Skin of body (tissue), 2 donors: ENCODE results near the gene TBC1D2B. TPM values are rescaled to one million over a fixed set of nuclear protein-coding genes. Genes with fewer than 3 reads are reported as not detected.
A peak's percentile ranks its signal among the peaks of the same experiment; 100 is the strongest.

Experiments
- DNase-seq: peaks from one replicate; lab custom pipeline; 2025; lab: John Stamatoyannopoulos, UW
- total RNA-seq: library from RNA; depleted of rRNA; stranded (reverse); fragments of >200 nt; gene quantifications from one replicate; pipeline ENCODE4 v1.2.3, GENCODE V29; 2014

The TBC1D2B gene
- total RNA-seq, 1 donor from 2014 or later: 67.1 TPM

- DNase-seq: no peak
Measured at GRCh38 chr15:78034495-78035191, 42.9 kb downstream of the TBC1D2B start.

- peak; percentile 28 for DNase-seq
Measured at GRCh38 chr15:78033864-78034263, 43.6 kb downstream of the TBC1D2B start.

GRCh38 chr15:78032671-78033070, 44.8 kb downstream of the TBC1D2B start:
- no peak for DNase-seq

- DNase-seq: no peak
Measured at GRCh38 chr15:78024883-78025282, 52.6 kb downstream of the TBC1D2B start.

- DNase-seq: no peak
Measured at GRCh38 chr15:78024519-78024870, 53.0 kb downstream of the TBC1D2B start.

GRCh38 chr15:78023865-78024518, 53.5 kb downstream of the TBC1D2B start:
- peak; percentile 68 for DNase-seq

- DNase-seq: no peak
Measured at GRCh38 chr15:78023081-78023665, 54.3 kb downstream of the TBC1D2B start.

- no peak for DNase-seq
Measured at GRCh38 chr15:78021761-78022160, 55.8 kb downstream of the TBC1D2B start.

GRCh38 chr15:78020007-78020406, 57.5 kb downstream of the TBC1D2B start:
- no peak for DNase-seq

GRCh38 chr15:78018946-78019644, 58.4 kb downstream of the TBC1D2B start:
- DNase-seq: no peak

GRCh38 chr15:78018445-78018844, 59.1 kb downstream of the TBC1D2B start:
- no peak for DNase-seq

- no peak for DNase-seq
Measured at GRCh38 chr15:78016860-78017259, 60.7 kb downstream of the TBC1D2B start.

GRCh38 chr15:78012643-78013077, 64.9 kb downstream of the TBC1D2B start:
- no peak for DNase-seq

GRCh38 chr15:78010067-78010466, 67.4 kb downstream of the TBC1D2B start:
- no peak for DNase-seq

GRCh38 chr15:78007964-78008886, 69.3 kb downstream of the TBC1D2B start:
- DNase-seq: no peak

- DNase-seq: no peak
Measured at GRCh38 chr15:78007211-78007931, 70.1 kb downstream of the TBC1D2B start.

- DNase-seq: no peak
Measured at GRCh38 chr15:78006567-78007205, 70.8 kb downstream of the TBC1D2B start.

GRCh38 chr15:78004919-78005634, 72.4 kb downstream of the TBC1D2B start:
- peak; percentile 85 for DNase-seq

- no peak for DNase-seq
Measured at GRCh38 chr15:78004222-78004727, 73.2 kb downstream of the TBC1D2B start.
